Measurements from ENCODE around the gene CAMK1G.

The CAMK1G gene

GRCh38 chr1:209659909-209660308 lies 76.4 kb downstream of the CAMK1G start:
- no peaks in the 10 kb centered on the region for H3K4me1 ChIP-seq
- H3K36me3 ChIP-seq = no peaks in the 10 kb centered on the region
- DNase-seq = no peak
- no peak; the same call in 1 of the 2 replicates for TF ChIP-seq CTCF (IDR thresholded peaks at IDR 0.05; ENCODE audit: low read depth, low read length)
- H3K27me3 ChIP-seq = no peaks in the 10 kb centered on the region
- no peak overlapping the region for H3K4me3 ChIP-seq (ENCODE audit: low read depth, low read length)
- no peaks in the 10 kb centered on the region for H3K9me3 ChIP-seq

- H3K36me3 ChIP-seq = no peaks in the 10 kb centered on the region
- no peak for DNase-seq
- H3K27me3 ChIP-seq = no peaks in the 10 kb centered on the region
- H3K4me3 ChIP-seq (ENCODE audit: low read depth, low read length) = no peak overlapping the region
- no peak for TF ChIP-seq CTCF (IDR thresholded peaks at IDR 0.05; ENCODE audit: low read depth, low read length)
- no peaks in the 10 kb centered on the region for H3K9me3 ChIP-seq
- no peaks in the 10 kb centered on the region for H3K4me1 ChIP-seq
These were observed 77.6 kb downstream of the CAMK1G start for GRCh38 chr1:209661071-209661470.

- no peak for TF ChIP-seq CTCF (IDR thresholded peaks at IDR 0.05; ENCODE audit: low read depth, low read length)
- Histone ChIP-seq H3K27me3 (no peaks in the 10 kb centered on the region), H3K36me3 (no peaks in the 10 kb centered on the region), H3K9me3 (no peaks in the 10 kb centered on the region), H3K4me3 (ENCODE audit: low read depth, low read length) (no peak overlapping the region), H3K4me1 (no peaks in the 10 kb centered on the region)
- DNase-seq = no peak
These were observed 79.4 kb downstream of the CAMK1G start for GRCh38 chr1:209662879-209663327.

Measured in BE2C (cell line).